ENCODE data around the gene RPA3.

Gene RPA3

DNA sequence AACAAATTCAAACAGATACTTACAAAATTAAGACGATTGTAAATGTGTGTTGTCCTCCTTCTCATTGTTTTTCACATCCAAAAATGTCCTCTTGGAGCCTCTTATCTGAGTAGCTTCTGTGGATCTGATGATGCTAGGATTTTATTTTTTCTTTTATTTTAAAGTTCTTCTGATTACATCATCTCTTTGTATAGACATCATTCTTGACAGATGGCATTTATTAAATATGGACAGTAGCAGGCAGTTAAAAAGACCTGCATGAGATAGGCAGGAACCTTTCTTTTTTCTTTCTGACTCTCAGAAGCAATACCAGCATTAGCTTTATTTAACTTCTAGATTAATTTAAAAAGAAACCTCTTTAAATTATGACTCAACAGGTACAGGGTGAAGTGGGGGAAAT lies at the start of gene RPA3:
RPA3 (minus strand) TSS at position 116 of the 400 bp plus-strand sequence. CDS start 78,189 bp downstream, outside the sequence.
- no peak for DNase-seq

DNA sequence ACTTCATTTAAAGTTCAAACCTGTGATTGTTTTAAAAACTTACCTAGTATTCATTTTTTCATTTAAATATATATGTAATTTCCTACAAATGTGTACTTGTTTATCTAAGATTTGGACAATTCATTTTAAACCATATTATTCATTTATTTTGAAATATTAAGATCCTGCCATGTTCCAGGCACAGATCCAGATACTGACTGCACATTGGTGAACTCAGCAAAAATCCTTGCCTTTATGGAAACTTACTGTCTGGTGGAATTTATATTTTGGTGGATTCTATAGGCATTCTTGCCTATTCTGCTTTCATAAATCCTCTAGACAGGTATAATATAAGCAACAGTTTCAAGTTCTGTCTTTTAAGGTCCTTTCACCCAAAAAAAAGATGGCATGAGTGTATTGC lies 48.3 kb upstream of the RPA3 start:
- DNase-seq: no peak

DNA sequence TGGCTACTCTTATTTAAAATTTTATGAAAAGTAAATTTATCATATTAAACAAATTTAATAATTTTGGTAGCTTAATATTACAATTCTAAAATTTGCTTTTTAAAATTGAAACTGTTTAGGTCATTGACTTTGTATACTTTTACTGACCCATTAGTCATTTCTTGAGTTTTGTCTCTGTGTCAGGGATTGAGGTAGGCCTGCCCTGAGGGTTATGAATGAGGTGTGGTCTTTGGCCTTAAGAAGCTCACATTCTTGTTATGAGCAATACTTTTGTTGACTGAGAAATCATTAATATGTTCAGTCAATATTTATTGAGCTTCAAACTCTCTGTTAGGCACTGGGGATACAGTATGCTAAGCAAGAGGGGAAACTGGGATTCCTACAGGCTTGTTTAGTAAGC lies 47.0 kb upstream of the RPA3 start:
- DNase-seq: no peak

DNA sequence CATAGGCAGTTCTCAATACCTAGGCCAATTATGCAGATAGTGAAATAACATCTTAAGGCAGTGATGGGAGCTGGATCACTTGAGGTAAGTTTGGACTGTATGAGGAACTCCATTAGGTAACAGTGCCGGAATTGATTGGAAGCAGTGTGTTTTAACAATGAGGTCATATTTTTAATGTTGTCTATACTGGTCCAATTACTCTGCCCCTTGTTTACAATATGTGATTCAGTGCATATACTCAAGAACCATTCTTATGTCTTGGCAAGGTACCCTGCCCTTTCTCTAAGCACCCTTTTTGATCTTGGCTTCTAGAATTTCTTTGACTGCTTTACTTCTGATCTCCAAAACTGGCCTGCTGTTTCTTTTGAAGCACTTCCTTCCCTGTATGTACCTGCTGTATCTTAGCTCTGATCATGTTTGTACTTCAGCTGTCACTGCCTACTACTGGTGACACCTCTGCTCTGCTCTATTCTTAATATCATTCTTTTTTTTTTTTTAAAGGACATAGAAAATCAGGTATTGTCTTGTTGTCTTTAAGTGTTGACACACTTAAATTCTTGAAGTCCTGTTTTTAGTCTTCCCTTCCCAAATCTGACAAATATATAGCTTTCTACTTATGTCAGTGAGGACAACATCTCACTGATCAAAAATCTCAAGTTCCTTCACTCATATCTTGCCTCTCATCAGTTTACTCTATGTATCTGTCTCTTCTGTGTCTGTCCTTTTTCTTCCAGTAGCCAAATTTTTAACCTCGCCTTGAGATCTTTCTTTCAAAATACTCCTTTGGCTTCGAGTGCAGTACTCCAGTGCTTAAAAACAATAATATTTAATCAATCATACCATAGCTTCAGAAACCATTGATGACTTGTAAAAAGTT lies 46.4 kb upstream of the RPA3 start:
- peak; percentile 41 for DNase-seq

DNA sequence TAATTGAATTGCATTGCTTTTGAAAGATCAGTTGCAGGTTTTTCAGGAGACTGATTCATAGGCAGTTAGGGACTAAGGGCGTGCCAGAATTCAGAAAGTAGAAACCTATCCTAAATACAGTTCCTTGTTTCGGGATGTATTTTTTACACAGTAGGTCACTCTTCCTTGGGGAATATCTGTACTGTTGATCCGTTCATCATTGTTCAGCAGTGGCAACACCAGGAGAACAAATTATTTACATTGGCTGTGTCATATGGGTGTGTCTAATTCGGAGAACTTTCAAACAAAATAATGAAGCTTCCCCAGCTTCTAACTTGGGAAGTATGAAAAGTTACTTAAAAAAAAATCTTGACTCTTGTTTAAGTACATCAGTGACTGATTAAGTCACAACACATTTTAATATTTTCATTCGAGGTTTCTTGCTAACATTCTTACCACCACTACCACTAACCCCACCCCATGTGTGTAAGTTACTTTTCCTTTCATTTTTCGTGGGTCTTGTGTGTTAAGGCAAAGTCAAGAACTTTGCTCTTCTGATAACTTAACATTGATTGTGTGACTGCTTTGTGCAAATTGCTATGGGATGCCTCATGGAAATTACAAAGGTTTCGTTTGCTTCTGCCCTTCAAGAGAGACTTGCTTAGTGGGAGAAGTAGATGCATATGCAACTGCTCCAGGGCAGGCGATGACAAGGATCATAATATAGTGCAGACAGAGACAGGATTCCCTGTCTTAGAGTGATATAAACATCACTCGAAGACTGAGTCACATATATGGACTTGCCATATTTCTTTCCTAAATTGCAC lies 43.8 kb upstream of the RPA3 start:
- DNase-seq: peak; percentile 61

DNA sequence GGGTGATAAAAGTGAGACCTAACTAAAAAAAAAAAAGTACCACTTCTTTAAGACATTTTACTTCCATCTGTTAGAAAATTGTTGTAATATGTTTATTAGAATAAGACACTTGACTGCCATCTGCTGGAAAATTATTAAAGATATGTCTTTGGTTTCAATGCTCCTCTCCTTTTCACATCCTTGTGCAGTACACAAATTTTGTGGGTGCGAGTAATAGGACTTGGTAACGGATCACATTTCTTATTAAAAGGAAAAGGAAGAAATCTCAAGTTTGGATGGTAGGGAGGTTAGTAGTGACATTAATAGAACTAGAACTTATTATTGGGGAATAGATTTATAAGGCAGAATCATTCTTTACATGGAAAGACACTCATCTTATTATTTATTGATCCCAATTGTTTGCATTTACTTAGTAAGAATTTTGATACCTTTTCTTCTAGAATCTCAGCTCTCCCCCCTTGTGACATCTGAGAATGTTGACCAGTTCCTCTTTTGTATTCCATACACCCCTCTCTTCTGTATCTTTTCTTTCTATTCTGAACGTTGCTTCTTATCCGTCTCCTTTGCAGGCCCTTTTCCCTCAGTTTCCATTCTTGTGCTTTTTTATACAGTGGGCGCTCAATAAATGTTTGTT lies 43.0 kb upstream of the RPA3 start:
- peak; percentile 66 for DNase-seq

DNA sequence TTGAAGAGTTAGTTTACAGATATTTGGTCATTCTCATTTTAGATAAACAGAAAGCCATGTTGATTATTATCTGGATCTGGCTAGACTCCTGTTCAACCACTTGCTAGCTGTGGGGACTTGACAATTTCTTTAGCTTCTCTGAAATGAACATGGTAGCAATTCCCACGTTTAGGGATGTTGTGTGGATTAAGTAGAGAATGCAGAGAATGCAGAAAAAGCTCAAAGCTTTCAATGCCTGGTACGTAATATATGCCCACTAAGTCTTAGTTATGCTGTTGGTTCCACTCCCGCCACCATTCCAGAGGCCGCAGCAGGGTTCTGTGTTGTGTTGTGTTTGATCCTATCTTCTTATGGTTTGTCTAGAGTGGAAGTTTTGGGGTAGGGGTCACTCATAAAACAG lies 39.2 kb upstream of the RPA3 start:
- DNase-seq: no peak

DNA sequence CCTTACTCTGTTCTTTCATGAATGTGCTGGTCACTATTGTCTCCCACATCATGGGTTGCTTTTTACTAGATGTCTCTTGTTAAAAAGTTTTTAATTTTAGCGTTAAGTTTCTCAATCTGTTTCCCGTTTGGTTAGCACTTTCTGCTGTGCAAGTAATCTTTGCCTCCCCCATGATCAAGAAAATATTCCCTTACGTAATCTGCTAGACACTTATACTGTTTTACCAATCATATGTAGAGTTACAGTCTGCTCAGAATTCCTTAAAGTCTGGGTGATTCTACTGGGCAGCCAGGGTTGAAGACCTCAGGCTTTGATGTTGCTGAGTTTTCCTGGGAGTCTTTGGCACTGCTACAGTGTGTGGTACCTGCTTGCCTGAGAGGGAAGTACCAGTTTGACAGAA lies 38.2 kb upstream of the RPA3 start:
- DNase-seq: no peak

DNA sequence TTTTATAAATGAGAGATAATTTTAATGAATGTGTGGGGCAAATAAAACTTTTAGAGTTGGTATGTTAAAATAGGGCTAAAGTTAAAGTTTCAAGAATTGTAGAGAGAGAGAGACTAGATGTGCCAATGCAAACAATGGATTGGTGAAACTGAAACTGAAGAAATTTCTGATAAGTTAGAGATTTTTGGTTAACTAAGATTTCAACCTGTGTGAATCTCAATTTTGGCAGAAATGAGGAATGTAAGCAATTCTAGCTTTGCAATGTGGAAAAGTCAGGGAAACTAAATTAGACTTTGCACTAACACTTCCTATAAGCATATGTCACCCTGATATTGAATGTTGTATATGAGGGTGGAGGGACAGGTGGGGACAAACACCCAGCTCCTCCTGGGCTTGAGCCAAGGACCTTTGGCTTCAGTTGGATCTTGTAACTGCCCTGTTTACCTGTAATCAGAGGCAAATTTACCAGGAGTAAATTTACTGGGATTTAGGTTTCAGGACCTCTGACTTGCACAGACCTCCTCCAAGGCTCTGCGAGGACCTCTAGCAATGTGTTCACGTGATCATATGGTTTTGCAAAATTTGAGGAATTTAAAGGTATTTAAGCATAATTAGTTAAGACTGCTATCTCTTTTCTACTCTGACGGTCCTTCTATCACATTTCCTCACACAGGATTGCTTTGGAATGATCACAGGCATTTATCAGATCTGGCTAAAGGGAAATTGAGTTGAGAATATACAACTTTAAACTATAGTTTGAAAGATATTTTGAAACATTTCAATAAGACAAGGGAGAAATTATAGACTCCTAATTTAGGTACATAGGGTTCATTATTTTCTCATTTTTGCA lies 33.1 kb upstream of the RPA3 start:
- DNase-seq: no peak

DNA sequence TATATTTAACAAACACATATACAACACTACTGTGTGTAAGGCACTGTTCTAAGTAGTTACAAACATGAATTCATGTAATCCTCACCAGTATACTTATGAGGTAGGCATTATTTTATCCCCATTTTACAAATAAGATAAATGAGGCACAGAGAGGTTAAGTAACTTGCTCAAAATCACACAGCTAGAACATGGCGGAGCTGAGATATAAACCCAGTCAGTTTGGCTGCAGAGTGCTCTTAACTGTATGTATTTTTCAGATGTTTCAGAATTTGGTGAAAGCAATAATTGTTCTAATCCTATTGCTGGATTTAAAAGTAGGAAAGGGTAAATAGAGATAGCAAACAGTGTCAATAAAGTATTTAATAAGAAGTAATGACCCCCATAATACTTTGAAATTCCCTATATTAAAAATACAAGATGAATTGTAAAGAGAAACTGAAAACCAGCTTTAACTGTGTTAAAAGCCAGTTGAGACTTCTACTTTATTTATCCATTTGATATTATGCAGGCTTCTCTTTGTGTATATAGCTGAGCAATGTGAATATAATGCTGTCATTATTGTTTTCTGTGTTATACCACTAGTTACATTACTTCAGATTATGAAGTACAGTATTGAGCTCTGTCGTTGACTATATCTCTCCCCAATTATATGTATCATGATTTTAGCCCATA lies 32.3 kb upstream of the RPA3 start:
- no peak for DNase-seq

DNA sequence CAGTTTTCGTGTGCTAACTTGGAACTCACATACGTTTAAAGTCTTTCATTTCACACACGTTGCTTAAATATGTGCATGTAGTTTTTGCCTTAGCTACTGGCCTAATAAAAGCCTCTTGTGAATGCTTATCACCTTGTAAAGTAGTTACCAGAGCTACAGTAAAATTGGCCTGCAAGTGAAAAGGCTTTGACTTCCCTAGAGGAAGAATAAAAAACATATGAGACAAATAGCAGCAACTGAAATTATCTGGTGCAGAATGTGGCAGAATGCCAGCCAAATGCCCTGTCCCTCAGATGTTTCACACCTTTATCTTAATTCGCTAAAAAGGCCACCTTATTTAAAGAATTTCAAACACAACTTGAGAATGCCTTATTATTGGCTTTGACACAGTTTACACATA lies 28.1 kb upstream of the RPA3 start:
- DNase-seq: no peak

DNA sequence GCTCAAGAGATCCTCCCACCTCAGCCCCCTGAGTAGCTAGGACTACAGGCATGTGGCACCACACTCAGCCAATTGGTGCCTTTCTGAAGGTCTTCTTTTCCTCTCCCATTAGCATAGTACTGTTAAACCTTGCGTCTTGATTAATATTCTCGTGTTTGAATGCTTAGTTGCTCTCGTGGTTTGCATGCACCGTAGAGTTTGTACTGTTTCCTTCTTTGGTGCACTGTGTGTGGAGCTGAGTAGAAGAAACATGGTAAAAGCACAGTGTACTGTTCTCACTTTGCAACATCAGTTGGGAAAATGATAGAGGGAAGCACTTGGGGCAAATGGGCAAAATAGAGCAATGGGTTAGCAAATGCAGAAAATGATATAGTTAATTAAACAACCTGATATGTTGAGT lies 27.6 kb upstream of the RPA3 start:
- DNase-seq: no peak

DNA sequence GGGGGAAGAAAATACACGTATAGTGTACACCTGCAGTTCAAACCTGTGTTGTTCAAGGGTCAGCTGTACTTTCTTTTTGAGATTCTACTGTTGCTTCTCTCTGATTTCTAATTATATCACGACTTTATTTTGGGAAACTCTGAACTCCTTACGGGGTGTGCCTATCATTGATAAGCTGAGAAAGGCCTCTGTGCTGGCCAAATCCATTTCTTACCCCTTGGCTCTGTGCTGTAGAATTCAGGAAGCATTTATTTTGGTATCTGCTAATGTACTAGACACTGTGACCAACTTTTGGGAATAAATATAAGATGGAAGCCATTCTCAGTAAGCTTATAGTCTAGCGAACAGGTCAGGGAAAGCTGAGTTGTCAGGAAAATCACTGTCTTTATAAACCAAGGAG lies 26.9 kb upstream of the RPA3 start:
- DNase-seq: no peak

DNA sequence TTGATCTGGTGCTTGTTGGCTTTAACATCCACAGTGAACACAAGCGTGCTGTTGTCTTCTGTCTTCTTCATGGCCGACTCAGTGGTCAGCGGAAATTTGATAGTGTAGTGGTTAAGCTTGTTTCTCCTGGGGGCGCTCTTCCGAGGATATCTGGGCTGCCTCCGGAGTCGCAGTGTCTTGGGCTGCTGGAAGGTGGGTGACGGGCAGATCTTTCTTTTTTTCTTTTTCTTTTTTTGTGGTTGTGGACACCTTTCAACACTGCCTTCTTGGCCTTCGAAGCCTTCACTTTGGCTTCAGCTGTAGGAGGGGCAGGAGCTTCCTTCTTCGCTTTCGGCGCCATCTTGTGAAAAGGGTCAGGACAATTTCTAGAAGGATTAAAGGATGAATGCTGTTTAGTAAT lies 23.8 kb upstream of the RPA3 start:
- DNase-seq: no peak

DNA sequence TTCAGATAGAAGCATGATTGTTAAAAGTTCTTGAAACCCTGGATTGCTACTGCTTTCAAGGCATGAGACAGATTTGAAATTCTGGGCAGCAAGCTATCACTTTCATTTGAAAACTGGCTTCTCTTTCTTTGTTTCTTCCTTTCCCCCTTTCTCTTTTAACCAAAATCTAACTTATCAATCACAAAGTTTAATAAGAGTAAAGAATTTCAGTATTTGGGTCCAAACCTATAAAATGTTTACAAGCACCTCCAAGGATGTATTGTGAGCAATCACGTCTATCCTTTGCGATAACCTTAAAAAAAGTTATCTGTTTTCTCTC lies 21.6 kb upstream of the RPA3 start:
- no peak for DNase-seq

DNA sequence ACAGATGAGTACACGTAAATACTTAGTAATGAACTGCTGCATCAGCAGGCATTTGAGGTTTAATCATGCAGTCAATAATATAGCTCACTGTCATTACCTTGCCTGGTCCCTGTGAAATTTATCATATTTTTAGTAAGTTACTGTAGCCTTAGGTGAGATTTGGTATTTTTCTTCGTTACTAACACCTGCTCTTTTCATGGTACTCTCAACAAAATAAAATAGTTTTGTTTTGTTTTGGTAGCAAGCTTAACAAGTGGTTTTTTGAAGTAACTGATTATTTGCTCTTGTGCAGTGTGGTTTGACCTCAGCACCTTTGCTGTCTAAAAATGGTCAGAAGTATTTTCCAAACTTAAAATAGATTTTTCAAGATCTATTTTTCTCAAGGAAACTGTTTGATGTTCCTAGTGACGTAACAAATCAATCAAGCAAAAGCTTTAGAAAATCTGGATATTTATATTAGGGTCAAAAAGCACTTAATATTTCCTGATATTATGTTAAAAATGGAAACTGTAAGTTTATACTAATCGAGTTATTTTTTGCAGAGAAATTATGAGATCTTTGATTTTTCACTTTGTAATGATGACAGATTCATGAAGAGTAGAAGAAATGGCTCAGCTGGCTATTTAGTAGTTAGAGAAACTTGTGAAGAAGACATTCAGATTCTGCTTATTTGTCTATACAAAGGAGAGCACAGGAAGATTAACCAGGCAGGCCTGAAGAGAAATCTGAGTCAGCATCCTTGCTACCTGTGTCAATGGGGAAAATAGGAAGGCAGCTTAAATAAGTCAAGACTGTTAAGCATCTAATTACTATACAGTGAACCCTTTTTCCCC lies 21.0 kb upstream of the RPA3 start:
- DNase-seq: no peak

DNA sequence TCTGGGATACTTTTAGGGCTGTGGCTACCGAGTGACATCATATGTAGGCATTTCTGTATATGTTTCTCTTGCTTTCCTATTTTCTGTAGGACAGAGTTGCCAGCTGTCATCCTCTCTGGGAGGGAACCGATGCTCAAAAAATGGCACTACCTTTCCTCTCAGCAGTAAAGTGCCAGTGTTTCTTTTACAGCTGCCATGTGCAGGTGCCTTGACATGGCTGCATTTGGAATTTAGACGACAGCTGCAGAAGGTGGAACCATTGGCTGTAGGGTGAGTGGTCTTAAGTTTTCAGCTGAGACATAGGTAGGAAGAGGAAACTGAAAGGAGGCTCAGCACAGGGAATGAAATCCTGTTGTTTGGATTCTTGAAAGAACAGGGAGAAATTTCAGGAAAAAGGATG lies 20.2 kb upstream of the RPA3 start:
- no peak for DNase-seq

DNA sequence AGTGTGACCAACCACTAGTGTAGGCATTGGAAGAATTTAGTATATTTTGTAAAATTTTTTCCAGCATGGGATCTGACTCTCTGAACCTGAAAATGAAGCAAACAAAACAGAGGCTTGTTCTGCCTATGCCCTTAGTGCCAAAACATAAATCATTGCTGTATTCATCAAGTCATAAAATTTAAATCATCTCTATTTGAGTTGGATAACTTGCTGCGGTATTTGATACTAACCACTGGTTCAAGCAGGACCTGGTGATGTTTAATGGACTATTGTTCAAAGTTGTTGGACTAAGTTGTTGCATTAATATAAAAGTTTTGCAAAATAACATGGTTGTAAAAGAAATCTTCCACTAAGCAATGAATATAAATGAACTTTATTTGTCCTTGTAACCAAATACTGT lies 19.8 kb upstream of the RPA3 start:
- DNase-seq: no peak

DNA sequence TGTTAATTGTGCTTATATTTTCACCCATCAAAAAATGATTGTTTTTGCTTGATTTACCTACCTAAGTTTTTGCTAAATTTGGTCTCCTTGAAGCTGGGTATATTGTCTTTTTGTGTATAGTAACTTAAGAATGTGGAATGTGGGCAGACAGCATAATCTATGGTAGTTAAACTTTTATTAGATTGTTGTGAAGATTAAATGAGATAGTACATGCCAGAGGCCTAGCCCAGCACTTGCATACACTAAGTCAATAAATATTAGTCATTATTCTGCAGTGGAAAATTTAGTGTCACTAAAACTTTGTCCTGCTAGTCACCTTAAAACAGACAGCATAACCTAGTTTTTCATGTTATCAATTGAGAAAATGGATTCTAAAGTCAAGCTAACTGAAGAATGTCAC lies 19.3 kb upstream of the RPA3 start:
- DNase-seq: no peak

DNA sequence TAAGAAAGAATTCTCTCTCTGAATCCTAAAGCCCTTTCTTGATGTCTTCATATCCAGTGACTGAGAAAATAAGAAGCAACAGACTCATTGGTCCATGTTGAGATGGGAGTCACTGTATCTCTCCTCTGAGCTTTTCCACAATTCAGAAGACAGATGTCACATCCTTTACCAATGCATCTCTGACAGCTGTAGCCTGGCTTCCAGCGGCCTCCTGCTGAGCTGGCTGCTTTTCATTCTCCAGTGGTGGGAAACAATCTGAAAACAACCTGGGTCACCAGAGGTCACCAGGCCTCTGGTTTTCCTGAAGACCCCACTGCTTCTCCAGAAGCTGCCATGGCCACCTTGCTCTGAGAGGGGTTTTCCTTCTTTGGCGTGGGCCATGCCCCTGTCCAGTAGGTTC lies 18.3 kb upstream of the RPA3 start:
- no peak for DNase-seq

DNA sequence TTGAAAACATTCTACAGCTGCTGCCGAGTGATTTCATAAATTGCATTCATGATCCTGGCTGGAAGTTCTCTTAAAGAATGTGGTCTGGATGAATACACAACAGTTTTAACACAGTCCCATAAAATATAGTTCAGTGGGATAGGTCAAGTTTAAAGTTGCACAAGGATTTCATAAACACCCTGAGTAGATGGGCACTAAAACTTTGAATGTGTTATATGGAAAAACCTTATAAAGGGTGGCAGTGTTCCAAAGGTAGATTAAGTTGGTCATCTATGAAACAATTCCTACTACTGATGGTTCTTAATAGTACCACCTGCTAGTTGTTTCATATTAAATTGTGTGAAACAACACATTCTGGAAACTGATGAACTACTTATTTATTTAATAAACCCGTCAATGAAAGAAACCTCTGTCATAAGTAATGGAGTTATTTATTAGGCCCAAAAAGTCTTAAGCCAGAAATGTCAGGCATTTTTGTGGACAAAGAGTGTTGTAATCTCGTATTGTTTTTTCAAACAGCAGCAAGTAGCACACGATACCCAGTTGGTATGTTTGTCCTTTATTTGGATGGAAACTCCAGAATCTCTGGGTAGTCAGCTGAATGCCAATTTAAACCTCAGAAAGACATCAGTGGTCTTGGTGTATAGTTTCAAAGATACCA lies 14.3 kb upstream of the RPA3 start:
- DNase-seq: no peak
